HG03457 (cell line): Measurements from ENCODE around the gene SEC16B.

Source experiments
- ATAC-seq: cut with Tn5 transposase; IDR thresholded peaks from one replicate; pipeline ENCODE4 v1.9.1; 2021; ENCODE audit warnings: moderate number of reproducible peaks; ENCODE audit not compliant: unreplicated experiment

Gene SEC16B

DNA sequence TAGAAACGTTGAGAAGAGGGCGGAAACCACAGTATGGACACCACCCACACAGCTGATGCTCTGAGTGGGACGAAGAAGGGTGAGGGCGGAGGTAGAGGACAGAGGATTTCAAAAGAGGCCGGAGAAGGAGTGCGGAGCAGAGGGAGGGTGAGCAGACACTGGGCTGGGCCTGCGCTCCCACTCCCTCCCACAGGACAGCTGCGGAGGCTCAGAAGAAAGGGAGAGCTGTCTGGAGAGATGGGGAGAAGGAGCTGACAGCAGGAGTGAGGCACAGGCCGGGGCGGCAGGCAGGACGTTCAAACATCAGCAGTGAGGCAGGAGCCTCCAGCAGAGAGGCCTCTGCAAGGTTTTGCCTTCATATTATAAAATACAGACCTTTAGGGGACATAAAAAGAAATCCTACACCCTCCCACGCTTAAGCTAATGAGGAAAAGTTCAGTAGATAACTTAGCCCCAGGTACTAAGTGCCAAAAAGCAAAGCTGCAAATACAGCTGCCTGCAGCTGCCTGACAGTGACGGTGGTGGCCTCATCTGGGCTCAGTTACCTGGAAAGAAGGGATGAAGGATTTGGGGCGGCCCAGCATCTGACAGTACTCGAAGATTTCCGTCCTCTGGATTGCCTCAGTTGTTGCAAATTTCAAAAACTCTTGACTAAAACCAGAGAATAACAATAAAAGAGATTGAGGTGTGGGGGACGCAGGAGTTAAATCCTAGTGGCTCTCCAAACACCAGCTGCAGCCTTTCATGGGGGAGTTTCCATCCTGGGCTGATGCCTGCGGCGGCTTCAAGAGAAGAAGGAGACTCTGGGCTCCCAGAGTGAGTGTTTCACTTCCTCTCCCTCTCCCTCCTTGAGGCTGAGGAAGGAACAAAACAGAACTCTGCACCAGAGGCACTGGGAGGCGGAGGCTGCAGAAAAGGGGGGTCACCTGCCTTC is 25.6 kb downstream of the SEC16B start:
- ATAC-seq: no peak

DNA sequence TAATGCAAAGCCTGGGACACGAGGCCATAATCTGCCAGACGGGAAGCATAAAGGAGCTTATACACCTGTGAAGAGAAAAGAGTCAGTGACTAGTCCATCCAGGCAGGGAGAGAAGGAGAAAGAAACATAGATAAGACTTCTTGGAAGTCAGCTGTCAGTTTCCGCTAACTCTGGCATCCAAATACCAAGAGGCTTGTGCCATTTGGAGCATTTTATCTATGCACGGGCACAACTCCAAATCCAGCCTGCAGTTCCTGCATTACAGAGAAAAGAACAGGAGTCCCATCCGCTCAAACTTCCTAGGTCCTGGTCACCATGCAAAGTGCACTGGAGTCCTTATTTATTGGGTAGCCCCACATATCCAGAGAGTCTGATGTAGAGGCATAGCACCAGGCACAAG is 27.9 kb downstream of the SEC16B start:
- no peak for ATAC-seq

DNA sequence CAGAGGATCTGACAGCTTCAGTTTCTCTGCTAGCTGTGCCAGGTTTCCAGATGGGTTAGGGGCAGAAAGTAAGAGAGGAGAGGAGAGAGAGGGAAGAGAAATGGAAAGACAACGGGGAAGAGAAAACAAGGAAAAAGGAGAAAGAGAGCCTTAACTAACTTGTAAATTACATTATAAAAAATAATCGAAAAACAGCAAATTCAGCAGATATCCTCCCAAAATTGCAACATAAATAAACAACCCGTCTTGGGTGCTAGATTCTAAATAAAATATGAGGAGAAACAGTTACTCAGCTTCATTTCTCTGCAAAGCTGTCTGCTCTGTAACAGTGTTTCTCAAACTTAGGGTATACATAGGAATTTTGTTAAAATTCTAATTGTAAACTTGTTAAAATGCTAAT is 29.2 kb downstream of the SEC16B start:
- ATAC-seq: no peak

DNA sequence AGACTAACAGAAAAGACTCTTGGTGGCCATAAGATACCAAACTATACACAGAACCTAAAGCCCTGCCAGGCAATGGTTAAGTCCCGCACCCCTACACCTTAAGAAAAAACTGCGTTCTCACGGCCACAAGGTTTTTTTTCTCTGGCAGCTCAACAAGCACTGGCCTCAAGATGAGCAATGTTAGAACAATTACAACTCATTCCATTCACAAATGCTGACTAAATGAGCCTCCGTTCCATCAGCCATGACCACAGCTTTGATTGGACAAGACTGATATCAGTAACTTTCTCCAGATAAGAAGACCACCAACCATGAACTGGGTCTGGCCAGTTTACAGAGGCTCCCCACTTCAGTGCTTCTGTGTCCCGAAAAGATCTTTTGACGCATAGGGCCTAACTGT is 31.9 kb downstream of the SEC16B start:
- ATAC-seq: no peak

DNA sequence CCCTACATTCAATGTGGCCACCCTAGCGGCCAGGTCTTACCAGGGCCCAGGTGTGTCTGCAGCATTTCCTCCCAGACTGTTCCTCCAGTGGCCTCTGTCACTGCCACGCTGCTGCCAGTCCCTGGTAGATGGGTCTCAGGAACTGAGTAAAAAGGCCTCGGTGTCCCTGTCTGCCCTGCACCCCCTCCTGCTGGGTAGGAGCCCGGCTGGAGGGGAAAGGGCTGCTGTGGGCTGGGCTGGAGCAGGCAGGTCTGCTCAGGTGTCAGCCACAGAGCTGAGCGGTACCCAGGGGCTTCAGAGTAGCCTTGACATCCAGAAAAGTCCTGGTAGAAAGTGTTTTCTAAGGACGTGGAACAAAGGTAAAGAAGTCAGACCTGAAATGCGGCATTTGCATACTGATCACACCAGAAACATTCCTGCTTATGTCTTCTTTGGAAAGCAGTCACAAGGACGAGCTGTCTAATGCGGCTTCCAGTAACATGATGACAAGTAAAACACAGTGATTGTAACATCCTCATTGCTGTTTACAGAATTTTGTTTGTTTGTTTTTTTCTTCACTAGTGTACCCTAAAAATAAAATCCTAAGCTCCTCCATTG is 32.6 kb downstream of the SEC16B start:
- ATAC-seq: no peak

DNA sequence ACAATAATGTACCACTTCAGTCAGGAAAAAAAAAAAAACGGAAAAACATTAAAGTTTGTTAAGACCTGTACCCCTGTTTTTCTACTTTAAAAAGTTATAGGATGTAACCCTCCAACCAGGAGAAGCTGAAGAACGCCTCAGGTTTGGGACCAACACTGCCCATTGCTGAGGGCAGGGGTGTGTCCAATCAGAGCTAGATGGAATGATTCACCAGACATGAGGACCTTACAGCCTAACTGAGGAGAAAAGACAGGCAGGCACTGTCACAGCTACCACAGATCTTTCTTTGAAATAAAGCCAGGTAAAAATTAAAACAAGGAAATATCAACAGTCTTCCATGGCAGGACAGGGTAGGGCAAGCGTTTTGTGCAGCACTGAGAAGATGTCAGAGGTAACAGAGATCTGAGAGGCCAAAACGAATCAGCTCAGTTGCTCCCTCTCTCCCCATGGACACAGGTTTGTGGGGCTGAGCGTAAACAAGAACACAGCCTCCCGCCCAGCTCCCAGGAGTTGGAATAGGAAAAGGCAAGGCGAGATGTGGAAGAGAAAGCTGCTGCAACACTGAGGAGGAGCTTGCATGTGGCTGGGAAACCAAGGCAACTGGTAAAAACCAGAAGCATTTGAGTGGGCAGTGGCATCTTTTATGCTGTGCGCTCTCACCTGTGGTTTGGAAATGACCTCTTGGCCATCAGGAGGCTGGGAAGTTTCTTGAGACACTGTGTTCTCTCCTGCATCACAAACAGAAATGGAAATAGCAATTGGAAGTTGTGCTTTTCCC is 34.0 kb downstream of the SEC16B start:
- ATAC-seq: no peak

DNA sequence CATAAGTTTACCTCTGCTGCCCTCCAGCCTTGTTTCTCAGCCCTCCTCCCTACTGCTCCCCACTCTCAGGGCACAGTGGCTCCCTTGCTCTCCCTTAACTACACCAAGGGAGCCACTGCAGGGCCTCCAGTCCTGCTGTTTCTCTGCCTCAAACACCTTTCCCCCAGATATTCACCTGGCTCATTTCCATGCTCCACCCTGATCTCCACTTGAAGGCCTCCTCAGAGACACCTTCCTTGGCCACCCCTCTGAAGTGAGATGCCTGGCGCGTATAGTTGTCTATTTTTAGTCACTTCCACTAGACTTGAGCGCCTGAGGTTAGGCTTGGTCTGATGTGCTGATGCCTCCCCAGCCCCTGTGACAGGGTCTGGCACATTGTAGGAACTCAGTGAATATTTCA is 34.9 kb downstream of the SEC16B start:
- ATAC-seq: no peak

DNA sequence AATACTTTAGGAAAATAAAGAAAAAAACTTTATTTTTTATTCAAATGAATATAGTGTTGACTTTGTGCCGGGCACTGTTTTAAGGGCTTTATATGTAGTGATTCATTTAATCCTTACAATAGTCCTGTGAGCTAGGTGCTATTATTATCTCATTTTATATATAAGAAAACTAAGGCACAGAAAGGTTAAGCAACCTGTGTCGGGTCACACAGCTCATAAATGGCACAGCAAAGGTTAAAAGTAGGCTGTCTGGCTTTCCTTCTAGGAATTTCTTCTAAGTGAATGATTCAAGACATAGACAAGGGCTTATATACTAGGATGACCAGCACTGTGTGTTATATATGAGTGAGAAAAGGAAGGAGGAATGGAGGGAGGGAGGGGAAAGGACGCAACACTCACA is 35.4 kb downstream of the SEC16B start:
- no peak for ATAC-seq

DNA sequence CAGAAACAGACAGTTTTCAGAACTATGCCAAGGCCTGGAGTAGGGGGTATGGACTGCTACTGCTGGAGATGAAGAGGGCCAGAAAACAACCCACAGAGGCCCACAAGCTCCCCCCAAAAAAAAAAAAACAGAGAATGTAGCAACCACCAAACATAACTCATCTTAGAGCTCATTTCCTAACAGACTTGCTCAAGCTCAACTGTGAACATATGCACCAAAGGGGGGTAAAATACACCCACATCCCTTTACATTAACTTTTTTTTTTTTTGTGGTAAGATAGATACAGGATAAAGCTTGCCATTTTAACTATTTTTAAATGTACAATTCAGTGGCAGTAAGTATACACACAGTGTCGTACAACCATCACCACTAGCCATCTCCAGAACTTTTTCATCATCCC is 36.0 kb downstream of the SEC16B start:
- ATAC-seq: no peak

DNA sequence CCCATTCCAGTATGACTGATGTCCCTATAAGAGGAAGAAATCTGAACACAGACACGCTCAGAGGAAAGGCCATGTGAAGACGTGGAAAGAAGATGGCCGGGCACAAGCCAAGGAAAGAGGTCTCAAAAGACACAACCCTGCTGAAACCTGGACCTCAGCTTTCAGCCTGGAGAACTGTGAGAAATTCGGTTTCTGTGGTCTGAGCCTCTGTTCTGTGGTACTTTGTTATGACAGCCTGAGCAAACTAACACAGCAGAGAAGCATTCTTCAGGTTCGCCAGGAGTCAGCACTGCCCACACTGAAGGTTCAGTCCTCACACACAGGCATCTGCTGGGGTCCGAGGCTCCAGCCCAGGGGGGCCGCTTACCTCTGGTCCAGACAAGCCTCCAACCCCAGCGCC is 37.7 kb downstream of the SEC16B start:
- ATAC-seq: no peak

DNA sequence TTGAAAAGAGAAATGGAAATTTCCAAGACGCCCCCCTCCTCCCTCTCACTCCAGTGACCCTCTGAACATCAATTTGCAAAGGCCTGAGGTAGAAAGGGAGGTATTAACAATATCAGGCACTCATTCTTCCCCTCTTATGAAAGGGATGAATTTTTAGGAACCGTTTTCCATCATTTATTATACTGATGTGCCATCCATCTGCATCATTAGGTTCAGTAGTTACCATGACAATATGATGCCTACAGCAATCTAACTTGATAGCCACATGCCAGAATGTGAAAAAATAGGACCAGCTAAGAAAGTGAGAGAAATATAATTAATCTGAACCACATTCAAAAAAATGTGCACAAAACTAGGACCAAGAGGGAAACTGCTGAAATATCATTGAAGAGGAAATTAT is 40.9 kb downstream of the SEC16B start:
- ATAC-seq: no peak

DNA sequence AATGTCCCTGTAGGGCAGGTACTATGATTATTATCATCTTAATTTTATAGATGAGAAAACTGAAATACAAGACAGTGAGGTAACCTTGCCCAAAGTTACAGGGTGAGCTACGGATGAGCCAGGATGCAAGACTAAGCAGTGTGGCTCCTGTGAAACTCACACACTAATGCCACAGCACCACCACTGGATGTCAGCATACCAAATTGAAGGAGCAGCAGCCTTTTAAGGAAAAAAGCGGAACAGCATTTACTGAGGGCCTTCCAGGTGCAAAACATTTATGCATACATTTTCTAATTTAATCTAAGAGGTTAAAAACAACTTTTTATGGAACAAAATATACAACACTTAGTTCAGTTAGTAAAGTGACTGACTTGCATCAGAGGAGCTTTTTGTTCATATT is 41.7 kb downstream of the SEC16B start:
- no peak for ATAC-seq

DNA sequence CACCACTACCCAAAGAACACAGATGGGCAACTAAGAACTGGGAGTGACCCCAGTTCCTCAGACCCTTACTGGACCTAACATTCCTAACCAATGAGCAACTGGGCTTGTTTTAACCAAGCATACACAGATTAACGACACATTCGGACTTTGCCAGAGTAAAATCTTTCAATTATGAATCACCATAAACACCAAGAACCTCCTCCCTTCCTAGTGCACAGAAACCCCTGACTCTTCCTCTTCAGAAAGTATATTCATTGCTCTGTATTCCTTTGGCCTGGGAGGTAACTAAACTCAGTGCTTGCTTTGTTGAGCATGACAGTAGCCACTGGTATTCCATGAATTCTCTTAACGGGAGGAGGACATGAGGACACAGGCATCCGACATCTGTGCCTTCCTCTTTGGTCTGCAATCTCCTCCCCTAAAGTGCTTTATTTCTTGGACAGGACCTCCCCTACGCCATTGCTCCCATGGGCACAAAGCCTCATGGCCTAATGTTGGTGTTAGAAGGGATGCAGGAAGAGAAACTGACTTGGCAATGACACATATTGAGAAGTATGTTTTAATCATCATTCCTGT is 42.7 kb downstream of the SEC16B start:
- ATAC-seq: no peak

DNA sequence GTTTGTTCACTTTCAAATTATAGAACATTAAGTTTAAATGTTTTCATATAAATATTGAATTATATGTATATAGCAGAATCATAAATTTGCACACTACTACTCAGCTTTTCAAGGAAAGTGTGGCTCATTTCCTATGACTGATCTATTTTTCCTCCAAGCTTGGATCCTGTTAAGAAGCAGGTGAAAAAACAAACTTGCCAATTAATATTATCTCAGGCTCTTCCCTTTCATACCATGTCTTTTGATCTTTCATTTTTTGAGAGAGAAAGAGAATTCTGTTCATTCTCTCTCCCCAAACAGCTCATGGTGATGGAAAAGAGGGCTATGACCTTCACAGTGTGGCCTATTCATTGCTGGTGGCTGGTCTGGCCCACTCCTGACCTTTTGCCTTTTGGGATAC is 43.7 kb downstream of the SEC16B start:
- no peak for ATAC-seq

DNA sequence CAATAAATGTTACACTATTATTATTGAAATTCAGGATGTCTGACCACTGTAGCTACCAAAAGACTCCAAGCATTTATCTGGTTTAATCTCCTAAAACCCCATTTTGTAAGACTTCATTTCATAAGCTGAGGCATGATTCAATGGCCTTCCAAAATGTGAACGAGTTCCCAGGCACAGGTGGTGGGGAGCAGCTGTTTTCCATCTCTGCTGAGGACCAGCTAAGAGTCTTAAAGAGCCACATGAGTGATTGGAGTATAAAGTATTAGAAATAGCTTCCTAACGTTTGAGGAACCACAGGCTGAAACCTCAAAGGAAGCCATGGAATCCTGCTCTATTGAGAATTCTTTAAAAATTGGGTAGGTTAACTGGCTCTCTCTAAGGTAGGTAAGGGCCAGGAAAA is 44.9 kb downstream of the SEC16B start:
- no peak for ATAC-seq

DNA sequence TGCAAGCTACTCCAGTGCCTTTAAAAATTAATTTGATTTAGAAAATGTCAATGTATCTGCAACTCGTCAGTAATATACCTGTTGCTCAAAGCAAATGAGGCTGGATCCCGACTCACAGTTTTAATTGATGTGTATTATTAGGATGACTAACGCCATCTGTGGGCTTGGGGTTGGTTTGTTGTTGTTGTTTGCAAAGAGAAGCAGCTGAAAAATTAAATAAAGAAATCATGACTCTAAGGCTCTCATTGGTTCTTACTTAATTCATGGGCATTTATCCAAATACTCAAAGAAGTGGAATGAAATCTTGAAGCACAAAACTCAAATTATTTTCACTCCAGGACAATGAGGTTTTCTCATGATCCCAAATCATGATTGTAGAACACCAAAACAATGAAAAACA is 46.4 kb downstream of the SEC16B start:
- ATAC-seq: no peak

DNA sequence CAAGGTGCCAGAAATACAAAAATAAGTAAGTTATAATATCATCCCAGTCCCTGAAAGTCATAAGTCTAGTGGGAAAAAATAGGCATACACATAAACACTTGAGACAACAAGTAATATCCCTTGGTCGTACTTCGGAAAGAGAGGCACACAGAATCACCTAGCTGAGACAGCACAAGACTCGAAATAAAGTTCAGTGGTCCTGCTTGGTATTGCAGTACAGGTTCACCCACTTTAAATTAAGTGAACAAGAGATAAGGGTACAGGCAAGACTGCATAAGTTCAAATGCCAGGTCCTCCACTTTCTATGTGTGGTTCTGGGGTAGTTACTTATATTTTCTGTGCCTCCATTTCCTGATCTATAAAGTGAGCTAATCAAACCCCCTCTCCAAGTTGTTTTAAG is 47.6 kb downstream of the SEC16B start:
- ATAC-seq: no peak

DNA sequence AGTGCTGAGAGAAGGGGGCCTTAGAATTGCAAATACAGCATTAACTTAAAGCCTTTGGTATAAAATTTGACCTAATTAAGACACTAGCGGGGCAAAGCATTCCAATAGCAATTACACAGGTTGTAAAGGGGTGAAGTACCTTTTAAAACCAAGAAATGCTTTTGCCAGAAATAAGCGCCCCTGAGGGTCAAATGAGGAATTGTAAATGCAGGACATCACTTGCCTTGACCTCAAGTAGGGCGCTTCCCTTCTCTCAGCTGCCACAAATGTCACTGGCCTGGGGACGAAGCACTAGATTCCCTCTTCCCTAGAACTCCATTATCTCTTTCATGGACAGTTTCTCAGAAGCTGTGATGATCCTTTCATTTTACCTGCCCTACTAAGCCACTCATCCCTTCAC is 48.3 kb downstream of the SEC16B start:
- no peak for ATAC-seq

DNA sequence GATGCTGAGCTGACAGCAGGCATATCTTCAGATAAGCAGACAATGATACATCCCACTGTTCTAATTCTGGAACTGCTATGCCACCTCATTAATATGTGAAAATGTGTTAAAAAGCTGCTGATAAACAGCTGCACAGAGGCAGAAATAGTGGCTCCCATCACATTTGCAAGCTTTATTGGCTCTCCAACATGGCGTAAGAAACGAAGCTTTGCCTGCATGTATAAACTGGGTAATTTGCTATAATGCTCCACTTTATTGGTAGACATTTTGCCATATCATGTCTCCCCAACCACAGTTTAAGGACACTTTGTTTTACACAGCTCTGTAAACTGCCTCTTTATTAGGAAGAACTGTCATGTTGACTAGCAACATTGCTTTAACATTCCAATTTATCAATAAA is 49.8 kb downstream of the SEC16B start:
- ATAC-seq: no peak

DNA sequence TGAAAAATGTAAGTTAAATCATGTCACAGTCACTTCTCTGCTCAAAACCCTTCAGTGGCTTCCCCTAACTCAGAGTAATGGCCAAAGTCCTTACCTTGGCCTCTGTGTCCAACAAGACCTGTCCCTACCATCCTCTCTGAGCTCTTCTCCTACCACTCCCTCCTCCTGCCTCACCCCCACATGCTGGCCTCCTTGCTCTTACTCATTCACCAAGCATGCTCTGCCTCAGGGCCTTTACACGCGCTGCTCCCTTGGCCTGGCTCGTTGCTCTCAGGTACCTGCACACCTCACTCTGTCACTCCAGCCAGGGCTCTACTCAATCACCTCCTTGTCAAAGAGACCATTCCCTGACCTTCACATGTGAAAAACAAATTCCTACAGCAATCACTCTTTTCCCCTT is 54.2 kb downstream of the SEC16B start:
- no peak for ATAC-seq

DNA sequence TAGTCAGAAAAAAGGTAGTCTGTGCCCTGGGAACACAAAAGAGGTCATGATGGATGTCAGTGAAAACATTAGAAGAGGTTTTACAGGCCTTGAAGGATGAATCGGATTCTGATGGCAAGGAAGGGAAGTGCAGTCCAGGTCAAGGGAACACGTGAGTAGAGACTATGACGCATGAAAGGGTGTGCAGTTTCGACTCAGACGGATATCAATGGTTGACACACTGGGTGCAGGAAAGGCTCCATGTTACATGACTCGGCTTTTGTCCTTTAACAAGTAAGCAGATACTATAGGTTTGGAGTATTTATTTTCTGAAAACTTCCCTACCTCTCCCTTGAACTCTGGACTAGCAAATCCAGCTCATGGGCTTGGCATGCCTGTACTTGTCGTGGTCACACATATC is 55.3 kb downstream of the SEC16B start:
- ATAC-seq: no peak
